ENCODE measurements around the gene ADAMTS6.

ADAMTS6 gene

DNA sequence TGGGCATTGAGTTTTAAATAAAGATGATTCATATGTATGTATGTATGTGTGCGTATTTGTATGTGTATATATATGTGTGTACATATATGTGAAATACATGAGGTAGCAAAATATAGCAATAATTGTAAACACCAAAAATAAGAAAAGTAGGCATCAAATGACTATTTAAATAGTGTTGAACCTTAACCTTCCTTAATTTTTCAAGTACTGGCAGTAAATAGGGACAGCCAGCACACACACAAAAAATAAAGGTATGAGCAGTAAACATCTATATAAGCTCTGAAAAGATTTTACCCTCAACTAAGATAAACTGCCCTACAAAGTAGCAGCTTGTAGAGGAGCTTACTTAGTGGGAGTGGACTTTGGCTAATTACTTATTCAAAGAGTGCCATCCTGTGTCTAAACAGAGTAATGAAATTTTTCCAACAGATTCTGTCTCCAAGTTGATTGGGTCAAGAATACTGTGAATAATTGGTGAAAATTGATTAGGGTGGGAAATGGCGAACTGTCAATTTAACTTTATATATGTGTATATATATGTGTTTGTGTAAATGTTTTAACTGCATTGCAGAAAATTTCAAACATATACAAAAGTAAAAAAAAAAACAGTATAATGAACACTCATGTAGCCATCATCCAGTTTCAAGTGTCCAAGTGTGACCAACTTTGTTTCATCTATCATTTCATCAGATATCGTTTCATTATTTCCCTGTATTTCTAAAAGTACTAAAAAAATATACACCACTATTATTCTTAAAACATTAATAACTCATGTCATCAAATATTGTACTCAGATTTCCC, 2.0 kb upstream of the ADAMTS6 start:
- TF ChIP-seq, protein P1, sequence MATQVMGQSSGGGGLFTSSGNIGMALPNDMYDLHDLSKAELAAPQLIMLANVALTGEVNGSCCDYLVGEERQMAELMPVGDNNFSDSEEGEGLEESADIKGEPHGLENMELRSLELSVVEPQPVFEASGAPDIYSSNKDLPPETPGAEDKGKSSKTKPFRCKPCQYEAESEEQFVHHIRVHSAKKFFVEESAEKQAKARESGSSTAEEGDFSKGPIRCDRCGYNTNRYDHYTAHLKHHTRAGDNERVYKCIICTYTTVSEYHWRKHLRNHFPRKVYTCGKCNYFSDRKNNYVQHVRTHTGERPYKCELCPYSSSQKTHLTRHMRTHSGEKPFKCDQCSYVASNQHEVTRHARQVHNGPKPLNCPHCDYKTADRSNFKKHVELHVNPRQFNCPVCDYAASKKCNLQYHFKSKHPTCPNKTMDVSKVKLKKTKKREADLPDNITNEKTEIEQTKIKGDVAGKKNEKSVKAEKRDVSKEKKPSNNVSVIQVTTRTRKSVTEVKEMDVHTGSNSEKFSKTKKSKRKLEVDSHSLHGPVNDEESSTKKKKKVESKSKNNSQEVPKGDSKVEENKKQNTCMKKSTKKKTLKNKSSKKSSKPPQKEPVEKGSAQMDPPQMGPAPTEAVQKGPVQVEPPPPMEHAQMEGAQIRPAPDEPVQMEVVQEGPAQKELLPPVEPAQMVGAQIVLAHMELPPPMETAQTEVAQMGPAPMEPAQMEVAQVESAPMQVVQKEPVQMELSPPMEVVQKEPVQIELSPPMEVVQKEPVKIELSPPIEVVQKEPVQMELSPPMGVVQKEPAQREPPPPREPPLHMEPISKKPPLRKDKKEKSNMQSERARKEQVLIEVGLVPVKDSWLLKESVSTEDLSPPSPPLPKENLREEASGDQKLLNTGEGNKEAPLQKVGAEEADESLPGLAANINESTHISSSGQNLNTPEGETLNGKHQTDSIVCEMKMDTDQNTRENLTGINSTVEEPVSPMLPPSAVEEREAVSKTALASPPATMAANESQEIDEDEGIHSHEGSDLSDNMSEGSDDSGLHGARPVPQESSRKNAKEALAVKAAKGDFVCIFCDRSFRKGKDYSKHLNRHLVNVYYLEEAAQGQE (IDR thresholded peaks at IDR 0.05; ENCODE audit: insufficient replicate concordance, low read depth) = no peak
- TF ChIP-seq, protein P2, sequence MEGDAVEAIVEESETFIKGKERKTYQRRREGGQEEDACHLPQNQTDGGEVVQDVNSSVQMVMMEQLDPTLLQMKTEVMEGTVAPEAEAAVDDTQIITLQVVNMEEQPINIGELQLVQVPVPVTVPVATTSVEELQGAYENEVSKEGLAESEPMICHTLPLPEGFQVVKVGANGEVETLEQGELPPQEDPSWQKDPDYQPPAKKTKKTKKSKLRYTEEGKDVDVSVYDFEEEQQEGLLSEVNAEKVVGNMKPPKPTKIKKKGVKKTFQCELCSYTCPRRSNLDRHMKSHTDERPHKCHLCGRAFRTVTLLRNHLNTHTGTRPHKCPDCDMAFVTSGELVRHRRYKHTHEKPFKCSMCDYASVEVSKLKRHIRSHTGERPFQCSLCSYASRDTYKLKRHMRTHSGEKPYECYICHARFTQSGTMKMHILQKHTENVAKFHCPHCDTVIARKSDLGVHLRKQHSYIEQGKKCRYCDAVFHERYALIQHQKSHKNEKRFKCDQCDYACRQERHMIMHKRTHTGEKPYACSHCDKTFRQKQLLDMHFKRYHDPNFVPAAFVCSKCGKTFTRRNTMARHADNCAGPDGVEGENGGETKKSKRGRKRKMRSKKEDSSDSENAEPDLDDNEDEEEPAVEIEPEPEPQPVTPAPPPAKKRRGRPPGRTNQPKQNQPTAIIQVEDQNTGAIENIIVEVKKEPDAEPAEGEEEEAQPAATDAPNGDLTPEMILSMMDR (IDR thresholded peaks at IDR 0.05; ENCODE audit: insufficient read depth, low read length) = no peak
- TF ChIP-seq POLR2AphosphoS5 (IDR thresholded peaks at IDR 0.05; ENCODE audit: low read depth) (no peak), SPI1 (IDR thresholded peaks at IDR 0.05; ENCODE audit: borderline replicate concordance, low read depth) (no peak), GABPA (IDR thresholded peaks at IDR 0.05; ENCODE audit: low read depth) (no peak)
- Histone ChIP-seq H3K4me3 (replicated peaks; ENCODE audit: insufficient read depth, low read length) (no peak overlapping the region), H3K27ac (replicated peaks) (no peak overlapping the region), H3K27me3 (ENCODE audit: insufficient read depth, poor library complexity, severe bottlenecking) (no peaks in the 10 kb centered on the region)
- DNase-seq (ENCODE audit: low read depth in 1 of 2, low spot score in 1 of 2) = no peak

DNA sequence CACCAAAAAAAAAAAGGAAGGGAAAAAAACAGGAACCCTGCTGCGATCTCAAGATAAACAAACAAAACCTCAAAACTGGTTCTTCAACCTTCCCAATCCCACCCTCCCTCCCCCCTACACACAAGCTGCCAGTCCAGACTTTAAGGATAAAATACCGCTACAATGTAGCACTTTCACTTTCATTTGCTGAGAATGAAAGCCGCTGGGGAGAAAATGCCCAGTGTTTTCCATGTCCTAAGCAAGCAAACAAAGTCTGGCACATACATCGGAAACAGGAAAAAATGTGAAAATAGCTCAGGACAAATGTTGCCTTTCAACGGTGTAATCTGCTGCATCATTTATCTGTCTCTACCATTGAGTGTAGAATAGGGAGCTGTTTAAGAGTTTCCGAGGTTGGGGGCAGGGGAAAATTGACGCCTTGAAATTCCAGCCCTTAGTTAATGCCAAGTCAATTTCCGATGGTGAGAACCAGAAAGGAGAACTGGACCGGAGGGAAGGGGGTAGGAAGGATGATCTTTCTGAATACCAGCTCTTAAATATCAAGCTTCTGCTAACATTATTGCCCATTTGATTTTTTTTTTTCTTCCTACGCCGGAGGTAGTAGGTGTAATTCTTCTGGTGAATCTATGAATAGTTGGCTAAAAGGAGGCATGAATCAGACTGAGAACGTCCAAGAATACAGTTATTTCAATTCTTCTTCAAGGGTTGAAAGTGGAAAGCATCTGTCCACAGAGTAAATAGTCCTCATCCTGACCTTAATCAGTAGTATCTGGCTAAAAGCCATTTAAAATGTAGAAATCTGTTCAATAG, 1.2 kb upstream of the ADAMTS6 start:
- H3K4me3 ChIP-seq (replicated peaks; ENCODE audit: insufficient read depth, low read length) = peak overlapping the region; percentile 53
- H3K27me3 ChIP-seq (ENCODE audit: insufficient read depth, poor library complexity, severe bottlenecking) = no peaks in the 10 kb centered on the region
- TF ChIP-seq SPI1 (IDR thresholded peaks at IDR 0.05; ENCODE audit: borderline replicate concordance, low read depth) (peak; percentile 17; the same call in 1 of the 2 replicates), POLR2AphosphoS5 (IDR thresholded peaks at IDR 0.05; ENCODE audit: low read depth) (no peak), GABPA (IDR thresholded peaks at IDR 0.05; ENCODE audit: low read depth) (no peak)
- TF ChIP-seq, protein P1 (IDR thresholded peaks at IDR 0.05; ENCODE audit: insufficient replicate concordance, low read depth) = no peak
- TF ChIP-seq, protein P2 (IDR thresholded peaks at IDR 0.05; ENCODE audit: insufficient read depth, low read length) = no peak
- no peak for DNase-seq (ENCODE audit: low read depth in 1 of 2, low spot score in 1 of 2)
- H3K27ac ChIP-seq (replicated peaks) = no peak overlapping the region

DNA sequence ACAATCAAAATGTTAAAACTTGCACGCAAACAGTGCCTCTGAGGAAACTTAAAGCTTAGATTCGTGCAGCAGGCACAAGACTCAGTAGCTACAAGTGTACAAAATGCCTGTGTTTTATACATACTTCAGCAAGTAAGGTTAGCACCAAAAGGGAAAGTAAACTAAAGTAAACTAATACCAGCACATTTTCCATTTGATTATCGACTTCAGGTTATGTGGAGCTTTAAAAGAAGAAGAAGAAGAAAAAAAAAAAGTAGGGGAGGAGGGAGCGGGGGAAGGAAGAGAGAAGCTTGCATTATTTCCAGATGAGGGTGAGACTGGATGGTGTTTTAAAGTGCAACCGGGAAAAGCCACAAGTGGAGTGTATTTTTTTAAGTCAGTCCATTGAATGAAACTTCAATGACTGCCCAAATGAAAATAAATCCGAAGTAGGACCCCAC, 596 bp upstream of the ADAMTS6 start:
- Histone ChIP-seq H3K27ac (replicated peaks) (no peak overlapping the region), H3K27me3 (ENCODE audit: insufficient read depth, poor library complexity, severe bottlenecking) (no peaks in the 10 kb centered on the region), H3K4me3 (replicated peaks; ENCODE audit: insufficient read depth, low read length) (peak overlapping the region; percentile 53)
- TF ChIP-seq GABPA (IDR thresholded peaks at IDR 0.05; ENCODE audit: low read depth) (no peak), POLR2AphosphoS5 (IDR thresholded peaks at IDR 0.05; ENCODE audit: low read depth) (no peak)
- TF ChIP-seq, protein P2 (IDR thresholded peaks at IDR 0.05; ENCODE audit: insufficient read depth, low read length) = no peak
- TF ChIP-seq, protein P1 (IDR thresholded peaks at IDR 0.05; ENCODE audit: insufficient replicate concordance, low read depth) = no peak
- DNase-seq (ENCODE audit: low read depth in 1 of 2, low spot score in 1 of 2) = no peak
